Psoas muscle (tissue), 8 donors: ENCODE measurements around the gene ENDOV. TPM values are rescaled to one million over a fixed set of nuclear protein-coding genes. Genes with fewer than 3 reads are reported as not detected.
A peak's percentile ranks its signal among the peaks of the same experiment; 100 is the strongest.

Experiments
- ATAC-seq, 4 donors: fragments of 200-7000 bp; cut with Tn5 transposase; one replicate each; pipeline ENCODE4 v1.9.1; 2020; ENCODE audit warnings: moderate library complexity in 3 of 4, mild to moderate bottlenecking in 2 of 4
- DNase-seq, 2 donors: peaks; one replicate each; pipeline ENCODE4 v3.0.0-alpha.2; 2020
- H3K27ac ChIP-seq: fragments of 200-600 bp; one replicate; pipeline ENCODE4 v1.8.0; 2022
- H3K27me3 ChIP-seq, 3 donors: fragments of 200-600 bp in 1 of 3; one replicate each; pipeline versions ENCODE4 v1.6.1 to v1.8.0; 2013 to 2022; ENCODE audit warnings: low read length in 2 of 3, mild to moderate bottlenecking in 2 of 3, moderate library complexity in 1 of 3; ENCODE audit not compliant: insufficient read depth in 3 of 3
- H3K36me3 ChIP-seq, 2 donors: fragments of 200-600 bp in 1 of 2; one replicate each; pipeline versions ENCODE4 v1.6.1 to v1.8.0; 2013 to 2022; ENCODE audit warnings: low read depth in 1 of 2, mild to moderate bottlenecking in 1 of 2, moderate library complexity in 1 of 2; ENCODE audit not compliant: insufficient read depth in 1 of 2
- H3K4me1 ChIP-seq: fragments of 200-600 bp; one replicate; pipeline ENCODE4 v1.8.0; 2022
- H3K4me3 ChIP-seq: fragments of 200-600 bp; one replicate; pipeline ENCODE4 v1.8.0; 2022; ENCODE audit warnings: mild to moderate bottlenecking
- H3K9me3 ChIP-seq: fragments of 200-600 bp; one replicate; pipeline ENCODE4 v1.8.0; 2022
- WGBS, 3 donors: extraction: QIAGEN DNeasy Blood & Tissue Kit; methylation state at CpG; one replicate each; pipeline versions ENCODE4 v1.1.6 to v1.1.7; 2013; 5-methylcytosine and 5-hydroxymethylcytosine counted together
- intact Hi-C, 2 donors: fragments of 100-400 bp; cut with DNase I; formaldehyde crosslinking; loops; one replicate each; pipeline versions ENCODE4 v1.11.0 to v1.14.2; 2022
- polyA plus RNA-seq, 3 donors: library from polyadenylated mRNA; stranded (reverse); fragments of 200-250 nt; gene quantifications; one replicate each; pipeline ENCODE4 v1.2.3, GENCODE V29; 2013
- total RNA-seq, 4 donors: library from RNA; stranded (reverse); fragmentation: NEBNext Ultra II Directional in 2 of 4; extraction: Animal tissue kit (Norgen Biotek cat#: 25700) in 2 of 4; gene quantifications; one replicate each; pipeline versions ENCODE4 v1.2.1 to v1.2.4, GENCODE V29; 2021 to 2023
- TF ChIP-seq, protein P1 (sequence below): fragments of 200-600 bp; IDR thresholded peaks from one replicate; pipeline ENCODE4 v1.8.0; 2022; ENCODE audit warnings: antibody characterized with exemption
- donor health status: healthy with polysubstance abuse.
- donor health status: DM: no; HTN: no; CAD: no; lungs with moderate emphysema.
- donor health status: Bipolar disorder and iron deficiency.
- donor health status: healthy.
- donor health status: DM: yes; HTN: yes; CAD: no.
- donor health status: DM: no; HTN: no; CAD: no.
- donor health status: DM: no; HTN: no; CAD: no.
- donor health status: DM: yes; HTN: yes; CAD: no.

Gene ENDOV
- total and polyA plus RNA-seq, 7 donors, result 12.0 to 24.3 (median 17.9) TPM

- Histone ChIP-seq H3K4me3 (no peak overlapping the region), H3K4me1 (no peaks in the 10 kb centered on the region), H3K36me3 (peaks cover 0 to 21% of the 10 kb centered on the region in 2 donors), H3K9me3 (no peaks in the 10 kb centered on the region), H3K27me3 (no peaks in the 10 kb centered on the region), H3K27ac (no peak overlapping the region)
- ATAC-seq, result no peak
- TF ChIP-seq, protein P1, sequence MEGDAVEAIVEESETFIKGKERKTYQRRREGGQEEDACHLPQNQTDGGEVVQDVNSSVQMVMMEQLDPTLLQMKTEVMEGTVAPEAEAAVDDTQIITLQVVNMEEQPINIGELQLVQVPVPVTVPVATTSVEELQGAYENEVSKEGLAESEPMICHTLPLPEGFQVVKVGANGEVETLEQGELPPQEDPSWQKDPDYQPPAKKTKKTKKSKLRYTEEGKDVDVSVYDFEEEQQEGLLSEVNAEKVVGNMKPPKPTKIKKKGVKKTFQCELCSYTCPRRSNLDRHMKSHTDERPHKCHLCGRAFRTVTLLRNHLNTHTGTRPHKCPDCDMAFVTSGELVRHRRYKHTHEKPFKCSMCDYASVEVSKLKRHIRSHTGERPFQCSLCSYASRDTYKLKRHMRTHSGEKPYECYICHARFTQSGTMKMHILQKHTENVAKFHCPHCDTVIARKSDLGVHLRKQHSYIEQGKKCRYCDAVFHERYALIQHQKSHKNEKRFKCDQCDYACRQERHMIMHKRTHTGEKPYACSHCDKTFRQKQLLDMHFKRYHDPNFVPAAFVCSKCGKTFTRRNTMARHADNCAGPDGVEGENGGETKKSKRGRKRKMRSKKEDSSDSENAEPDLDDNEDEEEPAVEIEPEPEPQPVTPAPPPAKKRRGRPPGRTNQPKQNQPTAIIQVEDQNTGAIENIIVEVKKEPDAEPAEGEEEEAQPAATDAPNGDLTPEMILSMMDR, result no peak
- intact Hi-C loops, result loop anchor here in 1 of 2 donors (5.0 kb wide), 1 partner anchor 143 kb away; no protein-coding TSS in a partner anchor
- DNase-seq, result no peak
- 71 to 79% (median 75%) methylated on average over 12 of the region's 12 CpGs for WGBS, 3 donors
These were observed 19.1 kb downstream of the ENDOV start for GRCh38 chr17:80433916-80434666.

DNA sequence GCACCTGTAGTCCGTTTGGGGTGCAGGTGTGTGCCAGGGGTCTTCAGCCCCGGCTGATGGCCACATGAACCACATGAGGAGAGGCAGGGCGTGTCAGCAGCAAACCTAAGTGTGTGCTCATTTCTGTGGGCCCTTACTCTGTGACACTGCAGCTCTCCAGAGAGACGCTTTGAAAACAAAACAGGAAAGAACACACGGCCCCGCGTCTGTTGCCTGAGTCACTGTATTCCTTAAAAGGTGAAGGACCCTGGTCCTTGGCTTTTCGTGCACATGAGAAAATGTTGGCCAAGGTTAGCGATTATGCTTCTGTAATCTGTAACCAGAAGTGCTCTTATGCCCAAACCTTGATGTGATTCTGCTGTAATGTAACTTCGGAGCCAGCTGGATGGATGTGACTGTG is 22.6 kb downstream of the ENDOV start:
- H3K9me3 ChIP-seq, result no peaks in the 10 kb centered on the region
- peaks cover 0 to 9% of the 10 kb centered on the region in 2 donors for H3K36me3 ChIP-seq
- 80 to 85% (median 83%) methylated on average over 10 of the region's 10 CpGs for WGBS, 3 donors
- peaks cover 0 to 2% (median 0%) of the 10 kb centered on the region in 3 donors for H3K27me3 ChIP-seq
- no peak overlapping the region for H3K27ac ChIP-seq
- ATAC-seq, result no peak
- H3K4me3 ChIP-seq, result no peak overlapping the region
- intact Hi-C loops, result no loop called here
- H3K4me1 ChIP-seq, result no peaks in the 10 kb centered on the region
- no peak for DNase-seq
- TF ChIP-seq, protein P1, result no peak

DNA sequence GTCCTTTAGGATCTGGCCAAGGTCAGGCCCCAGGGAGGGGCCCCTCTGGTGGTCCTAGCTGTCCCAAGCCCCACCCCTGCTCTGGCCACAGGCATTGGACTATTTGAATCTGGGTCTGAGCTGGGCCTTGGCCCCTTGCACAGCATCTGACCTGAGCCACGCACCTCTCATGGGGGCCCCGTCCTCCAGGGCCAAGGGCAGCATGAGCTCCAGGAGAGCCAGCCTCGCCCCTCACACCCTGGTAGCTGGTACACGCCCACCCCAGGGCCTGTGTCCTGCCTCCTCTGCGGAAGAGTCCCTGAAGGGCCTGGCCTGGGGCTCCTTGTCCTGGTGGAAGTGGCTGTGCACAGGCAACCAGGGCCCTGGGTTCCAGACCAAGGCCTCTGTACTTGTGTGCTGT is 23.8 kb downstream of the ENDOV start:
- Histone ChIP-seq H3K36me3 (peaks cover 0 to 9% of the 10 kb centered on the region in 2 donors), H3K27me3 (peaks cover 0 to 2% (median 0%) of the 10 kb centered on the region in 3 donors), H3K27ac (no peak overlapping the region), H3K9me3 (no peaks in the 10 kb centered on the region), H3K4me3 (no peak overlapping the region), H3K4me1 (no peaks in the 10 kb centered on the region)
- 91 to 97% (median 95%) methylated on average over 5 of the region's 5 CpGs for WGBS, 3 donors
- no peak for ATAC-seq
- TF ChIP-seq, protein P1, result no peak
- DNase-seq, result peak in 1 of 2 donors; percentile 30
- intact Hi-C loops, result no loop called here

- 71 to 77% (median 73%) methylated on average over 9 of the region's 9 CpGs for WGBS, 3 donors
- H3K27me3 ChIP-seq, result peaks cover 0 to 2% (median 0%) of the 10 kb centered on the region in 3 donors
- no peak for ATAC-seq
- intact Hi-C loops, result no loop called here
- no peak overlapping the region for H3K4me3 ChIP-seq
- DNase-seq, result peak in 1 of 2 donors; percentile 44
- no peaks in the 10 kb centered on the region for H3K9me3 ChIP-seq
- H3K36me3 ChIP-seq, result peaks cover 0 to 9% of the 10 kb centered on the region in 2 donors
- H3K4me1 ChIP-seq, result no peaks in the 10 kb centered on the region
- no peak overlapping the region for H3K27ac ChIP-seq
- TF ChIP-seq, protein P1, result no peak
These were observed 24.5 kb downstream of the ENDOV start for GRCh38 chr17:80439499-80439898.
